Measurements from ENCODE around the gene ZNF524. TPM values are rescaled to one million over a fixed set of nuclear protein-coding genes. Genes with fewer than 3 reads are reported as not detected.

ZNF524 gene
- total RNA-seq, 2 experiments from 2014 or later, result 9.2 to 21.6 TPM

DNA sequence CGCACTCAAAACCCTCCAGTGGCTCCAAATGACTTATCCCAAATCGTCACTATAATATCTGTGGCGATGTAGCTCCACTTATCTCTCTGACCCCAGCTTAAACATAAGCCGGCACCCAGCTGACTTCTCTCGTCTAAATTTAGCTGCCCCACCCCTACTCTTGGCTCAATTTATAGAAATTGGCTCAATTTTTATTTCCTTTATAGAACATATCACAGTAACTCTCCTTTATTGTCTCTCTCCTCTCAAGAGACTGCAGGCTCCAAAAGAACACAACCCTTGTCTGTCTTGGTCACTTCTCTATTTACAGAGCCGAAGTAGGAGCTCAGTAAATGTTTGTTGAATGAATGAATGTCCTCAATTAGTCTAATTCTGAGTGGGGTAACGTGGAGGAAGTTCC lies 23.5 kb downstream of the ZNF524 start:
- H3K4me3 ChIP-seq (ENCODE audit: low read depth, low read length, poor library complexity, severe bottlenecking), result peak overlapping the region; percentile 58
- no peaks in the 10 kb centered on the region for H3K9me2 ChIP-seq (ENCODE audit: insufficient read depth, low read length)
- H3K79me2 ChIP-seq (ENCODE audit: insufficient read depth, low read depth, low read length), result no peaks in the 10 kb centered on the region
- no peak overlapping the region for H3K27ac ChIP-seq (ENCODE audit: low read depth, low read length, poor library complexity, severe bottlenecking)
- intact Hi-C loops (cut with micrococcal nuclease; ENCODE audit: unreplicated experiment), result no loop called here
- H4K20me1 ChIP-seq (ENCODE audit: insufficient read depth, low read length), result no peaks in the 10 kb centered on the region
- POLR2A ChIA-PET, result no interaction called here
- H3K4me1 ChIP-seq (ENCODE audit: insufficient read depth, low read length, poor library complexity, severe bottlenecking), result peaks cover 11% of the 10 kb centered on the region
- no peaks in the 10 kb centered on the region for H3K9me3 ChIP-seq (ENCODE audit: low read length)
- no peak for DNase-seq (ENCODE audit: low spot score)
- CTCF ChIA-PET (ENCODE audit: unreplicated experiment), result no interaction called here
- BruUV-seq (replicated peaks), result no TSS peak
- peaks cover 8% of the 10 kb centered on the region; the same call in 1 of the 2 replicates for H3K36me3 ChIP-seq (ENCODE audit: insufficient read depth, low read length)
- TF ChIP-seq EZH2phosphoT487 (IDR thresholded peaks at IDR 0.05; ENCODE audit: borderline replicate concordance, low read depth, low read length), result no peak
- TF ChIP-seq, protein P1, sequence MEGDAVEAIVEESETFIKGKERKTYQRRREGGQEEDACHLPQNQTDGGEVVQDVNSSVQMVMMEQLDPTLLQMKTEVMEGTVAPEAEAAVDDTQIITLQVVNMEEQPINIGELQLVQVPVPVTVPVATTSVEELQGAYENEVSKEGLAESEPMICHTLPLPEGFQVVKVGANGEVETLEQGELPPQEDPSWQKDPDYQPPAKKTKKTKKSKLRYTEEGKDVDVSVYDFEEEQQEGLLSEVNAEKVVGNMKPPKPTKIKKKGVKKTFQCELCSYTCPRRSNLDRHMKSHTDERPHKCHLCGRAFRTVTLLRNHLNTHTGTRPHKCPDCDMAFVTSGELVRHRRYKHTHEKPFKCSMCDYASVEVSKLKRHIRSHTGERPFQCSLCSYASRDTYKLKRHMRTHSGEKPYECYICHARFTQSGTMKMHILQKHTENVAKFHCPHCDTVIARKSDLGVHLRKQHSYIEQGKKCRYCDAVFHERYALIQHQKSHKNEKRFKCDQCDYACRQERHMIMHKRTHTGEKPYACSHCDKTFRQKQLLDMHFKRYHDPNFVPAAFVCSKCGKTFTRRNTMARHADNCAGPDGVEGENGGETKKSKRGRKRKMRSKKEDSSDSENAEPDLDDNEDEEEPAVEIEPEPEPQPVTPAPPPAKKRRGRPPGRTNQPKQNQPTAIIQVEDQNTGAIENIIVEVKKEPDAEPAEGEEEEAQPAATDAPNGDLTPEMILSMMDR (conservative IDR thresholded peaks at IDR 0.05; ENCODE audit: low read length), result no peak
- H3K4me2 ChIP-seq (ENCODE audit: low read length), result peak overlapping the region; percentile 33
- no peak overlapping the region for H2AFZ ChIP-seq (ENCODE audit: low read length)

GRCh38 chr19:55624109-55625003 lies 24.3 kb downstream of the ZNF524 start, which contains the start of gene ZNF784:
ZNF784 (minus strand) TSS chr19:55624566; CDS start chr19:55624561, 5 bp downstream.
- CTCF ChIA-PET (ENCODE audit: unreplicated experiment), result interaction anchor here (0.6 to 0.7 kb wide), 3 partner anchors 13 to 107 kb away, joined by 3 to 4 read pairs (median 3); no protein-coding TSS in a partner anchor
- H3K4me3 ChIP-seq (ENCODE audit: low read depth, low read length, poor library complexity, severe bottlenecking), result peak within 1 kb of the TSS; percentile 67
- TF ChIP-seq EZH2phosphoT487 (IDR thresholded peaks at IDR 0.05; ENCODE audit: borderline replicate concordance, low read depth, low read length), result no peak
- TF ChIP-seq, protein P1 (conservative IDR thresholded peaks at IDR 0.05; ENCODE audit: low read length), result no peak

More at GRCh38 chr19:55624109-55625003, 24.3 kb downstream of the ZNF524 start, which contains the start of gene ZNF784:
- no peaks in the 10 kb centered on the region for H3K79me2 ChIP-seq (ENCODE audit: insufficient read depth, low read depth, low read length)
- peak within 1 kb of the TSS; percentile 46; the same call in 1 of the 2 replicates for H2AFZ ChIP-seq (ENCODE audit: low read length)
- H3K27ac ChIP-seq (ENCODE audit: low read depth, low read length, poor library complexity, severe bottlenecking), result peak within 1 kb of the TSS; percentile 63
- peaks cover 8% of the 10 kb centered on the region; the same call in 1 of the 2 replicates for H3K36me3 ChIP-seq (ENCODE audit: insufficient read depth, low read length)
- H3K9me2 ChIP-seq (ENCODE audit: insufficient read depth, low read length), result no peaks in the 10 kb centered on the region
- intact Hi-C loops (cut with micrococcal nuclease; ENCODE audit: unreplicated experiment), result no loop called here
- H4K20me1 ChIP-seq (ENCODE audit: insufficient read depth, low read length), result no peaks in the 10 kb centered on the region
- POLR2A ChIA-PET, result interaction anchor here (0.6 to 1.3 kb wide), 12 partner anchors 9 to 690 kb away, joined by 3 to 15 read pairs (median 4); partner anchors contain the start of genes FIZ1, U2AF2 and ZSCAN5A
- peak; percentile 97 for DNase-seq (ENCODE audit: low spot score)
- peaks cover 11% of the 10 kb centered on the region for H3K4me1 ChIP-seq (ENCODE audit: insufficient read depth, low read length, poor library complexity, severe bottlenecking)
- peak within 1 kb of the TSS; percentile 91 for H3K4me2 ChIP-seq (ENCODE audit: low read length)
- no TSS peak for BruUV-seq (replicated peaks)
- no peaks in the 10 kb centered on the region for H3K9me3 ChIP-seq (ENCODE audit: low read length)

Data from OCI-LY7 (cell line).